Measurements from ENCODE around the gene PBRM1.

DNA sequence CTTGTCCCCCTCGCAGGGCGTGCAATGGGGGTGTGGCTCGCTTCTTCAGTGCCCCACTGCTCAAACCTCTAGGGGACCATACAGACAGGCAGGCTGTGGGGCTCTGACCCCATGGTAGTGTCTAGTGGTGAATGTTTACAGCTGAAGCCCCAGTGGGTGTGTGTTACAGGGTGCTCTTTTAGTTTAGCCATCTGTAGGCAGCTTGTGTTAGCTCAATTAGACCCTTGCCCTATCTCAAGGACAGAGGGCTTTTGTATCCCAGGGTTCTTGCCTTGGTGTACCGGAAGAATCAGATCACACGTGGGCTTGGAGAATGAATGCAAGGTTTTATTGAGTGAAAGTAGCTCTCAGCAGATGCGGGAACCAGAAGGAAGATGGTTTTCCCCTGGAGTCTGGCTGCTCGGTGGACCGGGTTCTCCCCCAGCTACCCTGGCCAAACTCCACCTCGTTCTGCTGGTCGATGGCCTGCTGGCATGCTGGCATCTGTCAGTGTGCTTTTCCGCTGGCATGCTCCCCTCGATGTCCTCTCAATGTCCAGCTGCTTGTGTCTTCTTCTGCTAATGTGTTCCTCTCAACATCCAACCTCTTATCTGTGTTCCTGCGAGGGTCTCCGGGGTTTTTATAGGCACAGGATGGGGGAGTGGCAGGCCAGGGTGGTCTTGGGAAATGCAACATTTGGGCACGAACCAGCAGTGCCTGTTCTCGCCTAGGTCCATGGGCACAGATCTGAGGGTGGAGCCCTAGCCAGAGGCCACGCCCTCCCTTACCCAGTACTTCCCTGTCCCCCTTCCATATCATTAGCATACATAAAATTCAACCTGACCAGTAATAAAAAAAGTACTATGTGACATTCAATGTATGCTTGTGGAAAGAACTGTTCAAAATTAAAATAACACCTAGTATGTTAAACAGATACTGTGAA, 26.8 kb upstream of the PBRM1 start:
- no peak for TF ChIP-seq ZNF274 (IDR thresholded peaks at IDR 0.05; ENCODE audit: low read depth, low read length)
- TF ChIP-seq, protein P1, sequence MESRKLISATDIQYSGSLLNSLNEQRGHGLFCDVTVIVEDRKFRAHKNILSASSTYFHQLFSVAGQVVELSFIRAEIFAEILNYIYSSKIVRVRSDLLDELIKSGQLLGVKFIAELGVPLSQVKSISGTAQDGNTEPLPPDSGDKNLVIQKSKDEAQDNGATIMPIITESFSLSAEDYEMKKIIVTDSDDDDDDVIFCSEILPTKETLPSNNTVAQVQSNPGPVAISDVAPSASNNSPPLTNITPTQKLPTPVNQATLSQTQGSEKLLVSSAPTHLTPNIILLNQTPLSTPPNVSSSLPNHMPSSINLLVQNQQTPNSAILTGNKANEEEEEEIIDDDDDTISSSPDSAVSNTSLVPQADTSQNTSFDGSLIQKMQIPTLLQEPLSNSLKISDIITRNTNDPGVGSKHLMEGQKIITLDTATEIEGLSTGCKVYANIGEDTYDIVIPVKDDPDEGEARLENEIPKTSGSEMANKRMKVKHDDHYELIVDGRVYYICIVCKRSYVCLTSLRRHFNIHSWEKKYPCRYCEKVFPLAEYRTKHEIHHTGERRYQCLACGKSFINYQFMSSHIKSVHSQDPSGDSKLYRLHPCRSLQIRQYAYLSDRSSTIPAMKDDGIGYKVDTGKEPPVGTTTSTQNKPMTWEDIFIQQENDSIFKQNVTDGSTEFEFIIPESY (IDR thresholded peaks at IDR 0.05; ENCODE audit: extremely low read depth, insufficient replicate concordance, low read length), result no peak
- TF ChIP-seq EZH2 (IDR thresholded peaks at IDR 0.05), result no peak

Data from HCT116 (cell line).